Neuronal stem cell (in vitro differentiated cells): ENCODE data around the gene ICA1.

Source experiments
- DNase-seq: peaks from one replicate; pipeline ENCODE4 v3.0.0-alpha.2; 2013; ENCODE audit warnings: low spot score
- H2AFZ ChIP-seq: one replicate; pipeline ENCODE4 v1.6.1; 2013; ENCODE audit warnings: mild to moderate bottlenecking, low read length, inconsistent platforms
- H2AK5ac ChIP-seq: 2 replicates; pipeline ENCODE4 v1.6.1; 2013; ENCODE audit warnings: low read depth, mild to moderate bottlenecking, inconsistent platforms, low read length, moderate library complexity, mixed read lengths
- H2BK120ac ChIP-seq: 2 replicates; pipeline ENCODE4 v1.6.1; 2013; ENCODE audit warnings: low read depth, mild to moderate bottlenecking, inconsistent platforms, low read length, moderate library complexity, mixed read lengths
- H2BK12ac ChIP-seq: one replicate; pipeline ENCODE4 v1.6.1; 2013; ENCODE audit warnings: low read length, inconsistent platforms
- H2BK15ac ChIP-seq: 2 replicates; pipeline ENCODE4 v1.6.1; 2013; ENCODE audit warnings: mild to moderate bottlenecking, low read length, inconsistent platforms, mixed read lengths
- H2BK5ac ChIP-seq: one replicate; pipeline ENCODE4 v1.6.1; 2013; ENCODE audit warnings: inconsistent platforms, mild to moderate bottlenecking, low read length, moderate library complexity
- H3K14ac ChIP-seq: one replicate; pipeline ENCODE4 v1.6.1; 2013; ENCODE audit warnings: low read length, inconsistent platforms
- H3K18ac ChIP-seq: 2 replicates; pipeline ENCODE4 v1.6.1; 2013; ENCODE audit warnings: low read length, inconsistent platforms
- H3K23ac ChIP-seq: 2 replicates; pipeline ENCODE4 v1.6.1; 2013; ENCODE audit warnings: low read depth, mild to moderate bottlenecking, mixed read lengths, low read length, inconsistent platforms; ENCODE audit not compliant: poor library complexity
- H3K27ac ChIP-seq: replicated peaks from 3 replicates; pipeline ENCODE4 v1.5.1; 2013; ENCODE audit warnings: low read length, inconsistent platforms
- H3K27me3 ChIP-seq, 3 experiments: 2 replicates each; pipeline ENCODE4 v1.6.1; 2013; ENCODE audit warnings: low read length in 3 of 3, mild to moderate bottlenecking in 2 of 3, inconsistent platforms in 1 of 3, low read depth in 1 of 3, mixed read lengths in 1 of 3, moderate library complexity in 1 of 3; ENCODE audit not compliant: control insufficient read depth in 3 of 3, insufficient read depth in 3 of 3
- H3K36me3 ChIP-seq, 2 donors: replicated peaks in 1 of 2; 2 replicates each; pipeline ENCODE4 v1.6.1; 2013; ENCODE audit warnings: low read length in 2 of 2; ENCODE audit not compliant: control insufficient read depth in 2 of 2, insufficient read depth in 2 of 2
- H3K4ac ChIP-seq: 2 replicates; pipeline ENCODE4 v1.6.1; 2013; ENCODE audit warnings: inconsistent platforms, mild to moderate bottlenecking, low read length, moderate library complexity
- H3K4me1 ChIP-seq, 2 donors: 1 replicate in 1 of 2; 2 replicates in 1 of 2; pipeline ENCODE4 v1.6.1; 2013; ENCODE audit warnings: low read length in 2 of 2, low read depth in 1 of 2; ENCODE audit not compliant: control insufficient read depth in 2 of 2, insufficient read depth in 1 of 2
- H3K4me2 ChIP-seq: one replicate; pipeline ENCODE4 v1.6.1; 2013; ENCODE audit warnings: mild to moderate bottlenecking, low read length, inconsistent platforms; ENCODE audit not compliant: insufficient read depth, poor library complexity, severe bottlenecking
- H3K4me3 ChIP-seq, 2 donors: 2 replicates each; pipeline ENCODE4 v1.5.1; 2013; ENCODE audit warnings: low read length in 2 of 2, mild to moderate bottlenecking in 2 of 2, inconsistent platforms in 1 of 2, moderate library complexity in 1 of 2
- H3K79me1 ChIP-seq: one replicate; pipeline ENCODE4 v1.6.1; 2013; ENCODE audit warnings: low read depth, mild to moderate bottlenecking, inconsistent platforms, low read length, moderate library complexity
- H3K9ac ChIP-seq: one replicate; pipeline ENCODE4 v1.6.1; 2013; ENCODE audit warnings: mild to moderate bottlenecking, low read depth, low read length, inconsistent platforms; ENCODE audit not compliant: poor library complexity
- H3K9me3 ChIP-seq, 2 donors: replicated peaks in 1 of 2; 2 replicates each; pipeline versions ENCODE3 to v1.6.1; 2013; ENCODE audit warnings: low read length in 2 of 2, mild to moderate bottlenecking in 2 of 2, inconsistent platforms in 1 of 2, low read depth in 1 of 2, mixed read lengths in 1 of 2, moderate library complexity in 1 of 2; ENCODE audit not compliant: control insufficient read depth in 2 of 2, insufficient read depth in 1 of 2
- H4K8ac ChIP-seq: one replicate; pipeline ENCODE4 v1.6.1; 2013; ENCODE audit warnings: low read depth, mild to moderate bottlenecking, inconsistent platforms, low read length, moderate library complexity
- H4K91ac ChIP-seq: one replicate; pipeline ENCODE4 v1.6.1; 2013; ENCODE audit warnings: low read length, low read depth, mild to moderate bottlenecking, inconsistent platforms; ENCODE audit not compliant: poor library complexity
- WGBS, 2 donors: extraction: QIAGEN DNeasy Blood & Tissue Kit; methylation state at CpG; one replicate each; pipeline ENCODE4 v1.1.7; 2013; ENCODE audit warnings: missing lambda C conversion rate in 2 of 2, mixed read lengths in 1 of 2; ENCODE audit not compliant: insufficient read length in 2 of 2, insufficient replicate concordance in 1 of 2; ENCODE audit errors: extremely low coverage in 2 of 2; 5-methylcytosine and 5-hydroxymethylcytosine counted together

Gene ICA1

DNA sequence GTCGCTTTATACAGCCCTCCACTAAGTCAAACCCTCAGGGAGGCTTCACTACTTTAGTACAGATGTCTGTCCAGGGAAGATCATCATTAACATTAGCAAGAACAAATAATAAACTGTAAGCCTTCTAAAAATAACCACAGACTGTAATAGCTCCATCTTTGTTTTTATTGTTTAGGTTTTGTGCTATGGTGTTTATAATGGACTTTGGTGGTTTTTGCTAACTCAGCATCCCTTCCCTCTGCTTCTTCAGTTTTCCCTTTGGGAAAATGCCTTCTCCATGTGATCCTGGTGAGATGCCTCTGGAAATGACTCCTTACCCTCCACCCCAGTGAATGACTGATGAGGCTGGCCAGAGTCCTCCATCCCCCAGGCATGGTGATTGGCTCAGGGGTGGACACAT lies 131.3 kb downstream of the ICA1 start:
- Histone ChIP-seq H3K4me2 (no peak overlapping the region), H2BK5ac (no peak overlapping the region), H2BK15ac (no peak overlapping the region), H2AFZ (no peak overlapping the region), H2BK12ac (no peak overlapping the region), H3K23ac (no peak overlapping the region), H3K4me3 (no peak overlapping the region), H3K36me3 (no peaks in the 10 kb centered on the region), H2BK120ac (no peak overlapping the region), H3K18ac (no peak overlapping the region), H3K14ac (no peak overlapping the region), H4K8ac (no peak overlapping the region), H4K91ac (no peak overlapping the region), H2AK5ac (no peak overlapping the region), H3K9ac (no peak overlapping the region), H3K4ac (no peak overlapping the region), H3K27ac (no peak overlapping the region), H3K27me3 (no peaks in the 10 kb centered on the region), H3K4me1 (peaks cover 0 to 4% of the 10 kb centered on the region in 2 donors), H3K79me1 (no peaks in the 10 kb centered on the region), H3K9me3 (no peaks in the 10 kb centered on the region)
- WGBS, 2 donors, result no CpG with 5 or more reads among the region's 1 CpG
- no peak for DNase-seq

DNA sequence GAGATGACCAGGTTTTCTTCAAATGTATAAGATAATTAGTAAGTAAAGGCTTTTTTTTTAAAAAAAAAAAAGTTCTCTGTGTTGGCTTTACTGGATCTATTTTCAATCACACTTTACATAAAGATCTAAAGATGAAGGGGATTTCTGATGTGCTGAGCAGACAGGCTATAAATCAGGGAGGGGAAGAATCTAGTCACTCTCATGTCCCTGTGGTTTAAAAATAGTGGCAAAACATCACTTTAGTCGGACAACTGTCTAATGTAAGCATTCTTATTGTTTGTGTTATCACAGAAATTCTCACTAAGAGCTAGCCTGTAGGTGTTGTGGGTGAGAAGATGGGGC lies 132.7 kb downstream of the ICA1 start:
- Histone ChIP-seq H4K91ac (no peak overlapping the region), H3K36me3 (no peaks in the 10 kb centered on the region), H3K14ac (no peak overlapping the region), H3K4me3 (no peak overlapping the region), H3K4me2 (no peak overlapping the region), H3K4me1 (peaks cover 0 to 3% of the 10 kb centered on the region in 2 donors), H2BK15ac (no peak overlapping the region), H3K27me3 (no peaks in the 10 kb centered on the region), H2AFZ (no peak overlapping the region), H3K9ac (no peak overlapping the region), H3K79me1 (no peaks in the 10 kb centered on the region), H3K23ac (no peak overlapping the region), H3K4ac (no peak overlapping the region), H3K9me3 (no peaks in the 10 kb centered on the region), H3K27ac (no peak overlapping the region), H2BK5ac (no peak overlapping the region), H4K8ac (no peak overlapping the region), H2AK5ac (no peak overlapping the region), H2BK120ac (no peak overlapping the region), H2BK12ac (no peak overlapping the region), H3K18ac (no peak overlapping the region)
- WGBS, 2 donors, result no CpG with 5 or more reads among the region's 1 CpG
- no peak for DNase-seq

DNA sequence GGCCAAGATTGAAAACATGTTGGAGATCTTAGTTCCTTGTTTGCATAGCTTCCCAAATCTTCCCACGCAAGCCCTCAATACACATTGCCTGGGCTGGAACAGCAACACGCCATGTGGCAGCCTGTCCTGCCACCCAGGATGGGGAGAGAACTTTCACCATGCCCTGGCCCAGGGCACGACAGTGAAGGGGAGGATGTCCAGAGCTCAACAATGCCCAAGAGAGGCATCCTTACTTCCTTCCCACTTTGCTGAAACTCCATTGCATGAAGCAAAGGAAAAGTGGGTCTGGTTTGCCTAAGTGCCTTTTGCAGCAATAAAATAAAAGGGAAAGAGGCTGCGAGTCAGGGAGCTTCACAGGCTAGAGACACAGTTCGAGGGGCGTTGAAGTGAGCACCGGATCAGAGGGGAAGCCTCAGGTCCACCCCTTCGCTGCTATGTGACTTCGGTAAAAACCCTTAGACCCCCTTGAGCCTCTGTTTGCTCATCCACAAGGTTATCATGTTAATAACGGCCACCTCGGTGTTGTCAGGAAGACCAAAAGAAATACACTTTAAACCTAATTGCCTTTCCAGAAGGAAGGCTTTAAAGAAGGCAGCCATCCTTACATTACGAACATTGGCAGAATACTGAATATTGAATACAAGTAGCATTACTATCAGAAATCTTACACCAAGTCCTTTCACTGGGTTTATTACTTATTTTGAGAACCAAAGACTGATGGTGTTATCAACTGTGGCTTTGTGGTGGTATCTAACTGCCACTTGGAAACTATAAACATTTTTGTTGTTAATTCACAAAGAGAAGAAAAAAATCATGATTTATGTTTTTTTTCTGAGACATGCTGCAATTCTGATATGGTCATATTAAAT lies 133.3 kb downstream of the ICA1 start:
- Histone ChIP-seq H3K18ac (no peak overlapping the region), H3K27me3 (no peaks in the 10 kb centered on the region), H3K27ac (no peak overlapping the region), H2AK5ac (no peak overlapping the region), H3K9me3 (no peaks in the 10 kb centered on the region), H3K4ac (no peak overlapping the region), H3K14ac (no peak overlapping the region), H2BK12ac (peak overlapping the region; percentile 10), H3K4me1 (no peaks in the 10 kb centered on the region), H3K9ac (no peak overlapping the region), H3K4me2 (no peak overlapping the region), H2BK15ac (no peak overlapping the region), H3K4me3 (no peak overlapping the region), H3K79me1 (no peaks in the 10 kb centered on the region), H3K36me3 (no peaks in the 10 kb centered on the region), H2BK120ac (no peak overlapping the region), H4K91ac (no peak overlapping the region), H2BK5ac (no peak overlapping the region), H2AFZ (no peak overlapping the region), H3K23ac (no peak overlapping the region), H4K8ac (no peak overlapping the region)
- no CpG with 5 or more reads among the region's 12 CpGs for WGBS, 2 donors
- DNase-seq, result no peak

DNA sequence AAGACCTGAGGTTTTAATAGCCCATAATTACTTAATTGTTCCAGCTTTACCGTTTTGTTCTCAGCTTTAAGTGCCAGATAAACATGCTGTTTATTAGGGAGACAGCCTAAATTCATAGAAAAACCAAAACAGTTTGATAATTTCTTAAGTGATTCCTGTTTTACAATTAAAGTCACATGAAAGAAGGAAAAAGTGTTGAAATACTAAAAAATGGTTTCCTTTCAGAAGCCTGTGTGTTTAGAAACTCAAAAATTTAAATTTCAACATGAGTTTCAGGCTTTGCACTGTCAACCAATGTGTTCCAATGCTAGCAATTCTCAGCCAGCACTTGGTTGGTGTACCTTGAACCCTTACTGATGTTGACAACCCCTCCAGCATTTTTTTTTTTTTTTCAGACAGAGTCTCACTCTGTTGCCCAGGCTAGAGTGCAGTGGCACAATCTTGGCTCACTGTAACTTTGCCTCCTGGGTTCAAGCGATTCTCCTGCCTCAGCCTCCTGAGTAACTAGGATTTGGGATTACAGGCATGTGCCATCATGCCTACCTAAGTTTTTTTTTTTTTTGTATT lies 135.3 kb downstream of the ICA1 start:
- no peak overlapping the region for H2AFZ ChIP-seq

More for the DNA sequence above, 135.3 kb downstream of the ICA1 start:
- DNase-seq, result no peak
- H3K4me3 ChIP-seq, result no peak overlapping the region
- no peak overlapping the region for H3K4me2 ChIP-seq
- no CpG with 5 or more reads among the region's 2 CpGs for WGBS, 2 donors
- no peak overlapping the region for H2BK15ac ChIP-seq
- no peaks in the 10 kb centered on the region for H3K36me3 ChIP-seq
- H3K23ac ChIP-seq, result no peak overlapping the region
- H3K18ac ChIP-seq, result no peak overlapping the region
- no peaks in the 10 kb centered on the region for H3K4me1 ChIP-seq
- no peak overlapping the region for H3K9ac ChIP-seq
- no peak overlapping the region for H4K8ac ChIP-seq
- no peak overlapping the region for H2BK12ac ChIP-seq
- H3K27ac ChIP-seq, result no peak overlapping the region
- no peak overlapping the region for H2BK5ac ChIP-seq
- H3K79me1 ChIP-seq, result no peaks in the 10 kb centered on the region
- H3K4ac ChIP-seq, result no peak overlapping the region
- no peak overlapping the region for H2AK5ac ChIP-seq
- no peaks in the 10 kb centered on the region for H3K9me3 ChIP-seq
- H3K27me3 ChIP-seq, result no peaks in the 10 kb centered on the region
- H4K91ac ChIP-seq, result no peak overlapping the region
- H2BK120ac ChIP-seq, result no peak overlapping the region
- no peak overlapping the region for H3K14ac ChIP-seq
